H9 (cell line): ENCODE results near the gene FCHSD2. TPM values are rescaled to one million over a fixed set of nuclear protein-coding genes. Genes with fewer than 3 reads are reported as not detected.
A peak's percentile ranks its signal among the peaks of the same experiment; 100 is the strongest.

ENCODE experiments used
- DNase-seq: peaks from one replicate; pipeline ENCODE4 v3.0.0-alpha.2; 2017
- H2AFZ ChIP-seq: one replicate; pipeline ENCODE4 v1.6.1; 2013; ENCODE audit warnings: mild to moderate bottlenecking, low read length, control low read depth, moderate library complexity
- H2AK5ac ChIP-seq: 2 replicates; pipeline ENCODE4 v1.6.1; 2013; ENCODE audit warnings: low read length, control low read depth, mixed read lengths; ENCODE audit not compliant: insufficient read length
- H2BK120ac ChIP-seq: one replicate; pipeline ENCODE4 v1.6.1; 2013; ENCODE audit warnings: low read depth, mild to moderate bottlenecking, low read length, control low read depth, inconsistent platforms; ENCODE audit not compliant: poor library complexity, severe bottlenecking
- H2BK12ac ChIP-seq: 2 replicates; pipeline ENCODE4 v1.6.1; 2013; ENCODE audit warnings: low read length, control low read depth, mixed read lengths, low read depth; ENCODE audit not compliant: insufficient read length
- H2BK15ac ChIP-seq: 2 replicates; pipeline ENCODE4 v1.6.1; 2013; ENCODE audit warnings: low read depth, low read length, control low read depth
- H2BK20ac ChIP-seq: one replicate; pipeline ENCODE4 v1.6.1; 2013; ENCODE audit warnings: low read depth, mild to moderate bottlenecking, low read length, control low read depth, inconsistent platforms; ENCODE audit not compliant: poor library complexity, severe bottlenecking
- H2BK5ac ChIP-seq: 2 replicates; pipeline ENCODE4 v1.6.1; 2013; ENCODE audit warnings: low read length, control low read depth, mixed read lengths; ENCODE audit not compliant: insufficient read length
- H3K14ac ChIP-seq: 2 replicates; pipeline ENCODE4 v1.6.1; 2013; ENCODE audit warnings: low read length, control low read depth; ENCODE audit not compliant: insufficient read depth
- H3K18ac ChIP-seq: 2 replicates; pipeline ENCODE4 v1.6.1; 2013; ENCODE audit warnings: low read depth, mild to moderate bottlenecking, mixed read lengths, low read length, control low read depth; ENCODE audit not compliant: insufficient read length
- H3K23ac ChIP-seq: 2 replicates; pipeline ENCODE4 v1.6.1; 2013; ENCODE audit warnings: low read length, control low read depth, mixed read lengths, low read depth; ENCODE audit not compliant: insufficient read length
- H3K23me2 ChIP-seq: 2 replicates; pipeline ENCODE4 v1.6.1; 2013; ENCODE audit warnings: low read depth, mild to moderate bottlenecking, mixed read lengths, low read length, control low read depth; ENCODE audit not compliant: insufficient read length, poor library complexity, severe bottlenecking
- H3K27ac ChIP-seq: 2 replicates; pipeline ENCODE4 v1.5.1; 2013; ENCODE audit warnings: low read length, control low read depth, mixed read lengths, low read depth; ENCODE audit not compliant: insufficient read length
- H3K27me3 ChIP-seq: 2 replicates; pipeline ENCODE4 v1.6.1; 2013; ENCODE audit warnings: low read length, control low read depth, inconsistent platforms; ENCODE audit not compliant: insufficient read depth
- H3K4ac ChIP-seq: 2 replicates; pipeline ENCODE4 v1.6.1; 2013; ENCODE audit warnings: low read depth, mild to moderate bottlenecking, control low read depth, inconsistent platforms, low read length, moderate library complexity
- H3K4me1 ChIP-seq: 2 replicates; pipeline ENCODE4 v1.6.1; 2013; ENCODE audit warnings: low read length, control low read depth, inconsistent platforms; ENCODE audit not compliant: insufficient read depth
- H3K4me2 ChIP-seq: 2 replicates; pipeline ENCODE4 v1.6.1; 2013; ENCODE audit warnings: low read length, control low read depth, mixed read lengths; ENCODE audit not compliant: insufficient read length, insufficient read depth
- H3K56ac ChIP-seq: 2 replicates; pipeline ENCODE4 v1.6.1; 2013; ENCODE audit warnings: low read depth, mild to moderate bottlenecking, mixed read lengths, low read length, control low read depth; ENCODE audit not compliant: insufficient read length
- H3K79me1 ChIP-seq: 2 replicates; pipeline ENCODE4 v1.6.1; 2013; ENCODE audit warnings: low read depth, mild to moderate bottlenecking, moderate library complexity, low read length, control low read depth, inconsistent platforms; ENCODE audit not compliant: insufficient read depth, poor library complexity, severe bottlenecking
- H3K79me2 ChIP-seq: 2 replicates; pipeline ENCODE4 v1.6.1; 2013; ENCODE audit warnings: low read length, control low read depth, inconsistent platforms; ENCODE audit not compliant: insufficient read depth
- H3K9ac ChIP-seq: 2 replicates; pipeline ENCODE4 v1.6.1; 2013; ENCODE audit warnings: low read length, control low read depth, mixed read lengths; ENCODE audit not compliant: insufficient read length; ENCODE audit errors: extremely low read depth
- H3K9me3 ChIP-seq: one replicate; pipeline ENCODE4 v1.6.1; 2013; ENCODE audit warnings: low read depth, low read length, inconsistent platforms; ENCODE audit not compliant: control insufficient read depth
- H3T11ph ChIP-seq: one replicate; pipeline ENCODE4 v1.6.1; 2013; ENCODE audit warnings: mild to moderate bottlenecking, low read length, control low read depth, inconsistent platforms
- H4K20me1 ChIP-seq: one replicate; pipeline ENCODE4 v1.6.1; 2013; ENCODE audit not compliant: control insufficient read depth, insufficient read length, insufficient read depth
- H4K5ac ChIP-seq: 2 replicates; pipeline ENCODE4 v1.6.1; 2013; ENCODE audit warnings: low read depth, mild to moderate bottlenecking, mixed read lengths, low read length, control low read depth; ENCODE audit not compliant: insufficient read length
- H4K8ac ChIP-seq: replicated peaks from 2 replicates; pipeline ENCODE4 v1.6.1; 2013; ENCODE audit warnings: low read length, control low read depth, mixed read lengths, low read depth; ENCODE audit not compliant: insufficient read length
- H4K91ac ChIP-seq: 2 replicates; pipeline ENCODE4 v1.6.1; 2013; ENCODE audit warnings: low read depth, mild to moderate bottlenecking, moderate library complexity, mixed read lengths, low read length, control low read depth; ENCODE audit not compliant: insufficient read length
- H3K27ac Mint-ChIP-seq, 3 experiments: 2 replicates in 2 of 3; 3 replicates in 1 of 3; pipeline ENCODE4 v1.8.0; 2020 to 2021; ENCODE audit warnings: mixed read lengths in 3 of 3, mild to moderate bottlenecking in 1 of 3, moderate library complexity in 1 of 3
- H3K27me3 Mint-ChIP-seq: 2 replicates; pipeline ENCODE4 v1.8.0; 2021; ENCODE audit warnings: low read depth, mild to moderate bottlenecking, moderate library complexity, mixed read lengths
- H3K36me3 Mint-ChIP-seq, 3 experiments: 2 replicates in 2 of 3; 3 replicates in 1 of 3; pipeline ENCODE4 v1.8.0; 2020 to 2021; ENCODE audit warnings: low read depth in 3 of 3, mixed read lengths in 3 of 3; ENCODE audit not compliant: insufficient read depth in 1 of 3
- H3K4me1 Mint-ChIP-seq, 2 experiments: 2 replicates each; pipeline ENCODE4 v1.8.0; 2020; ENCODE audit warnings: mixed read lengths in 2 of 2
- H3K4me3 Mint-ChIP-seq, 2 experiments: 2 replicates in 1 of 2; 3 replicates in 1 of 2; pipeline ENCODE4 v1.8.0; 2020 to 2021; ENCODE audit warnings: mild to moderate bottlenecking in 2 of 2, mixed read lengths in 2 of 2, moderate library complexity in 1 of 2
- H3K9me3 Mint-ChIP-seq, 2 experiments: 2 replicates in 1 of 2; 3 replicates in 1 of 2; pipeline ENCODE4 v1.8.0; 2020; ENCODE audit warnings: mild to moderate bottlenecking in 2 of 2, mixed read lengths in 2 of 2, moderate library complexity in 1 of 2
- CTCF ChIP-seq: fragments of 200-600 bp; sonication (generic); conservative IDR thresholded peaks from 3 replicates; pipeline ENCODE4 v1.8.0; 2021; ENCODE audit warnings: antibody characterized with exemption, mild to moderate bottlenecking
- WGBS: extraction: QIAGEN DNeasy Blood & Tissue Kit; methylation state at CpG from one replicate; pipeline ENCODE4 v1.1.7; 2013; ENCODE audit warnings: missing lambda C conversion rate, low lambda C conversion rate, mixed read lengths; ENCODE audit not compliant: insufficient read length; ENCODE audit errors: extremely low coverage; 5-methylcytosine and 5-hydroxymethylcytosine counted together
- total RNA-seq: library from RNA; stranded (reverse); gene quantifications from 2 replicates; pipeline ENCODE4 v1.2.1, GENCODE V29; 2021

Gene FCHSD2
- total RNA-seq, 1 experiment from 2014 or later: 17.8 TPM

GRCh38 chr11:72831521-72832300 lies 310.4 kb downstream of the FCHSD2 start:
- no peak overlapping the region for H4K91ac ChIP-seq
- Mint-ChIP-seq H3K4me1 (peaks cover 9% of the 10 kb centered on the region in 2 experiments), H3K27me3 (peaks cover 4% of the 10 kb centered on the region; the same call in 1 of the 2 replicates), H3K9me3 (no peaks in the 10 kb centered on the region), H3K4me3 (no peak overlapping the region), H3K27ac (peak overlapping the region in 1 of 3 experiments; percentile 28; a peak in 2 of 7 replicates), H3K36me3 (peaks cover 0 to 2% (median 0%) of the 10 kb centered on the region in 3 experiments; a peak in 2 of 7 replicates)
- no peak overlapping the region for H3K18ac ChIP-seq
- H3K9me3 ChIP-seq: no peaks in the 10 kb centered on the region
- DNase-seq: peak; percentile 88
- no peak overlapping the region for H3K23ac ChIP-seq
- H3K4me1 ChIP-seq: no peaks in the 10 kb centered on the region
- H3K4me2 ChIP-seq: no peak overlapping the region
- H4K20me1 ChIP-seq: no peaks in the 10 kb centered on the region
- no peak overlapping the region for H3K4ac ChIP-seq
- no peak overlapping the region for H2BK12ac ChIP-seq
- no peak overlapping the region for H4K8ac ChIP-seq
- no peak overlapping the region for H4K5ac ChIP-seq
- no peak overlapping the region for H2BK120ac ChIP-seq
- H3K79me1 ChIP-seq: no peaks in the 10 kb centered on the region
- H3T11ph ChIP-seq: no peak overlapping the region
- no peak overlapping the region for H2AFZ ChIP-seq
- no peak overlapping the region for H3K56ac ChIP-seq
- no peak overlapping the region for H2BK15ac ChIP-seq
- no peak overlapping the region for H2AK5ac ChIP-seq
- no CpG with 5 or more reads among the region's 13 CpGs for WGBS
- H3K9ac ChIP-seq: no peak overlapping the region
- no peak overlapping the region for H3K27ac ChIP-seq
- peak; percentile 98 for TF ChIP-seq CTCF
- H3K79me2 ChIP-seq: no peaks in the 10 kb centered on the region
- no peaks in the 10 kb centered on the region for H3K27me3 ChIP-seq
- H3K14ac ChIP-seq: no peak overlapping the region
- H3K23me2 ChIP-seq: no peaks in the 10 kb centered on the region
- no peak overlapping the region for H2BK5ac ChIP-seq
- no peak overlapping the region for H2BK20ac ChIP-seq
